GM21360 (cell line): ENCODE data around the gene NAGLU.
"Not testable (repeated sequence)": the region's sequence is repeated elsewhere in the genome, so short reads cannot be mapped to it uniquely, and the experiment has no call there.

Experiments
- ATAC-seq: cut with Tn5 transposase; IDR thresholded peaks from one replicate; pipeline ENCODE4 v1.9.1; 2021; ENCODE audit warnings: mild to moderate bottlenecking, moderate library complexity; ENCODE audit not compliant: unreplicated experiment

NAGLU gene

DNA sequence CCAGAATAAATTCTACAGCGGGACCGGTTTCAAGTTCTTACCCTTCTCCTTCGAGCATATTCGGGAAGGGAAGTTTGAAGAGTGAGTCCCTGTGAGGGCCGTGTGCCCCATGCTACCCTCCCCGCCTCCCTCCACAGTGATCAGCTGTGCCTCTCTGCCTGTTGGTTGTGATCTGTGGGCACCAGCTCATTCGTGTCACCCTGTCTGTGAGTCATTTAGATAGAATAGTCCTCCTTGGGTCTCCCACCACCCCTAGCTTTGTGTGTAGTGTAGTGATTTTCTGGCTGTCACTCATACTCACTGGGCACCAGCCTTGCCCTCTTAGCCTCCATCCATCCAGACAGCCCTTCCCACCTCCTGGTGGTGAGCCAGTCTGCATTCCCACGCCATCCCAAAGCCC lies 15.0 kb upstream of the NAGLU start:
- ATAC-seq: no peak

DNA sequence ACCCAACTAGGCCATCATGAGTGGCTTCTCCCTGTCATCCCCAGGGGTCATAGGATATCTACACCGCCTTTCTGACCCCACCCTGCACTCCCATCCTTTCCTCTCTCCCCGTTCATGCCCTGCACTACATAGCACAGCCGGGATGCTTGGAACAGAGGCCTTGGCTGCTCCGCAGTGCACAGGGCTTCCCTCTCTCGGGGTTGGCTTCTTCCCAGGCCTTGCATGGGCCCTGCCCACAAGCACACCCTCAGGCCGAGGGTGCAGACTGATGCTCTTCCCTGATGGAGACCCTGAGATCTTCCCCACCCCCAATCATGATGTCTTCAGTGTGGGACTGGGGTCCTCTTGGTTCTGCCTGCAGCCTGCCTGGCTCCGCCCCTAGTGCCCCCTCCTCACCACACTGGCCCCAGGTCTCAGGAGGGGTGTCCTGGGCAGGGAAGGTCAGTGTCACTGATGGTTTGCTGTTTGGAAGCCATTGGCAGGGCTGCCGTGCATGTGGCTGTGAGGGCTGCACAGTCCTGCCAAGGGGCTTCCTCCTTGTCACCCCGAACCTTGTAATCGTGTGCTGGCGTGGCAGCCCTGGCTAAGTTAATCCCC lies 14.3 kb upstream of the NAGLU start:
- ATAC-seq: no peak

DNA sequence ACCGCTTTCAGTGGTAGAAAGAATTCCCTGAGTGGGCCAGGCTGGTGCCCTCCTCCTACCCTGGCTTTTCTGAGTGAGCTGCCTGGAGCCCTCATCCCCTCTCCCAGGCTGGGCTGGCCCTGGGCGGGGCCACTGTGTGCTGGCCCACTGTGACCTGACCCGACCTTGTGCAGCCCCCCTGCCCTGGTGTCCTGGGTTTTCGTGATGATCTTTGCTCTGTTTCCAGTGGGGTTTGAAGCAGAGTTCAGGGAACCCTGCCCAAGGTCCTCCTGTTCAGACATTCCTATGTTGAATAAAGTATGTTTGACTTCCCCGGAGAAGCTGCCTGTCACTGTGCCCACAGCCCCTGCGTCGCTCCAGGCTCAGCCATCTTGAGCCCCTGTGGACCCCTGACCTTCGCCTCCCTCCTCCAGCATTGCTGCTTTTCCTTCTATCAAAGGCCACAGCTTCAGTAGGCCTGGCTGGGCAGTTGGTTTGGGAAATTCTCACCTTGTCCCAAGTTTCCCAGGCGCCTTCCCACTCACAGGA lies 13.7 kb upstream of the NAGLU start:
- no peak for ATAC-seq

DNA sequence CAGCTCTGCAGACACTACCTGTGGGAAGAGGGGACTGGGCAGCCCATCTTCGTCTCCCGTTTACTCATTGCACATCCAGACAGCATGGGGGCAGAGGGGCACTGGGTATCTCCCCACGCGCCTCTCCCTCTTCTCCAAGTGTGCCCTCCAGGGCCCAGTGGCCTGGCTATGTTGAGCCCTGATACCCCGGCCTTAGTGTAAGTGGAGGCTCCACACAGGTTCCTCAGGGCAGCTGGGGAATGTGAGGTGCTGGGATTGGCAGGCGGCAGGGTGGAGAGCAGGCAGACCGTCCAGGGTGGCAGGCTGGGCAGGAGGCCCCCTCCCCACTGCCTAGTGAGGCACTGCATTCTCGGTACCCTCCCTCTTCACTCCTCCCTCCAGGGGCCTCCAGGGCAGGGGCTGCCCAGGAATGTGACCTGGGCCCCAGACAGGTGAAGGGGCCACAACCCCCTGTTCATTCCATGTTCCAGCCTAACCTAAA lies 13.2 kb upstream of the NAGLU start:
- no peak for ATAC-seq

DNA sequence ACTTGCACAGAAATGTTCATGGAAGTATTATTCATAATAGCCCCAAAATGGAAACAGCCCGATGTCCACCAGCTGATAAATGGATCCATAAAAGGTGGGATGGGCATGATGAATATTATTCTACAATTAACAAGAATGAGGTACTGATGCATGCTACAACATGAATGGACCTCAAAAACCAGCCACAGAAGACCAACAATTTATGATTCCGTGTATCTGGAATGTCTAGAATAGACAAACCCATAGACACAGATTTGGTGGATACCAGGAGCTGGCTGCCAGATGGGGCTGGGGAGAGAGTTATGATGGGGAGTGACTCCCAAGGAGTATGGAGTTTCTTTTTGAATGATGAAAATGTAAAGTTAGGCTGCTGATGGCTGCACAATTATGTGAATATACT lies 10.8 kb upstream of the NAGLU start:
- no peak for ATAC-seq

DNA sequence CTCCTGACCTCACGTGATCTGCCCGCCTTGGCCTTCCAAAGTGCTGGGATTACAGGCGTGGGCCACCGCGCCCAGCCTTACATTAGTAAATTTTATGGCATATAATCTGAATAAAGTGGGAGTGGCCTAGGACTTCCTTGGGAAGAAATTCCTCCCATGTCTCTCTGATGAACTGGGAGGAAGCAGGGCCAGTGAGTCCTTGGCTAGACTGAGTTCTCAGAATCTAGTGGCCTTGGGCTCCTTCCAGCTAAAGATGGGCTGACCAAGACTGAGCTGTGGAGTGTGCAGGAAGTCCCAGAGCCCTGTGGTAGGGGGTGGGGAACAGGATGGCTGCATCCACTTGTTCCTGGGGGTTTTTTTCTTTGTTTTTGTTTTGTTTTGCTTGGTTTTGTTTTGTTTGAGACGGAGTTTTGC lies 10.0 kb upstream of the NAGLU start:
- ATAC-seq: no peak

DNA sequence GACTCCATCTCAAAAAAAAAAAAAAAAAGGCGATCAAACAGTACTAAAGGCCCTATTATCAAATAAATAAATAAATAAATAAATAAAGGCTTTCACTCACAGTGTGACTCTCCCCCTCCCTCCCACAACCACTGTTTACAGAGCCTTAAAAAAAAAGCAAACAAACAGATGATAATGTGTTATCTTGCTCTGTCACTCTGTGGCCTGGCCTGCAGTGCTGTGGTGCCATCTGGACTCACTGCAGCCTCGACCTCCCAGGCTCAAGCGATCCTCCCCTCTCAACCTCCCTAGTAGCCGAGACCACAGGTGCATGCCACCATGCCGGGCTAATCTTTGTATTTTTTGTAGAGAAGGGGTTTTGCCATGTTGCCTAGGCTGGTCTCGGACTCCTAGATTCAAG lies 8.1 kb upstream of the NAGLU start:
- ATAC-seq: no peak

DNA sequence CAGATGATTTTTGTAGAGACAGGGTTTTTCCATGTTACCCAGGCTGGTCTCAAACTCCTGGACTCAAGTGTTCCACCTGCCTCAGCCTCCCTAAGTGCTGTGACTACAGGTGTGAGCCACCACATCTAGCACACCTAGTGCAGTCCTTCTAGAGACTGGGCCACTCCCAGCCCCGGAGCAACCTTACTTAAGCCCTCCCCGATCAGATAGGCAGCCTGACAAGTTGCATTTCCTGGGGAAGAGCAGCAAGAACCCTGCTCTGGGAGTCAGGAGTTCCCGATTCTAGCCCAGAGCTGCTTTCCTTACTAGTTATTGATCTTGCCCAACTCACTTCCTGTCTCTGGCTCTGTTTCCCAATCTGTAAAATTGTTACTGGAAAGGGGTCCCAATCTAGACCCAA lies 7.0 kb upstream of the NAGLU start:
- ATAC-seq: no peak

DNA sequence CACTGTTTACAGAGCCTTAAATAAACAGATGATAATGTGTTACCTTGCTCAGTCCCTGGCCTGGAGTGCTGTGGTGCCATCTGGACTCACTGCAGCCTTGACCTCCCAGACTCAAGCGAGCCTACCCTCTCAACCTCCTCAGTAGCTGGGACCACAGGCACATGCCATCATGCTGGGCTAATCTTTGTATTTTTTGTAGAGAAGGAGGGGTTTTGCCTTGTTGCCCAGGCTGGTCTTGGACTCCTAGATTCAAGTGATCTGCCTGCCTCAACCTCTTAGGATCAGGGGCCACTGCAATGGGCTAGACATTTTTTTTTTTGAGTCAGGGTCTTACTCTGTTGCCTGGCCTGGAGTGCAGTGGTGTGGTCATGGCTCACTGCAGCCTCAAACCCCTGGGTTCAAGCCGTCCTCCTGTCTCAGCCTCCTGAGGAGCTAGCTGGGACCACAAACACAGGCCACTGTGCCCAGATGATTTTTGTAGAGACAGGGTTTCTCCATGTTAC lies 5.0 kb upstream of the NAGLU start:
- ATAC-seq: no peak

DNA sequence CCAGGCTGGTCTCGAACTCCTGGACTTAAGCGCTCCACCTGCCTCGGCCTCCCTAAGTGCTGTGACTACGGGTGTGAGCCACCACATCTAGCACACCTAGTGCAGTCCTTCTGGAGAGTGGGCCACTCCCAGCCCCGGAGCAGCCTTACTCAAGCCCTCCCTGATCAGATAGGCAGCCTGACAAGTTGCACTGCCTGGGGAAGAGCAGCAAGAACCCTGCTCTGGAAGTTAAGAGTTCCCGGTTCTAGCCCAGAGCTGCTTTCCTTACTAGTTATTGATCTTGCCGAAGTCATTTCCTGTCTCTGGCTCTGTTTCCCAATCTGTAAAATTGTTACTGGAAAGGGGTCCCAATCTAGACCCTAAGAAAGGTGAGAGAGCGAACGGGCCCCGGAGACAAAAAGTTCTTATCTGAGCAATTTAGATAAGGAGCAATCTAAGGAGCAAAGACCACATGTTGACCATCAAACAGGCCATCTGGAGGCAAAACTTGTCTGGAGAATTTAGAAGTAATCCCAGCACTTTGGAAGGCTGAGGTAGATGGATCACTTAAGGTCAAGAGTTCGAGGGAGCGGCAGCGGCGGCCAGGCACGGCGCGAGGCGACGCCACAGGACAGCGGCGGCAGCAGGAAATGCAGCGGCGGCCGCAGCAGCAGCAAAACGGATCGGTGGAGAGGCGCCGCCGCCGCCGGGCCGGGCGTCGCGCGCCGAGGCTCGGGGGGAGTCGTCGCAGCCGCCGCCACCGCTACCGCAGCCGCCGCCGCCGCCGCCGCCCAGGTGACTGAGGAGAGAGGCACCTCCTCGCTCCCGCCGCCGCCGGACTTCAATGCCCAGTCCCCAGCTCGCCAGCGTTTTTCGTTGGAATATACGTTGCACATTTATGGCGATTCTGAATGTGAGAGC lies 4.3 kb upstream of the NAGLU start:
- no peak for ATAC-seq

DNA sequence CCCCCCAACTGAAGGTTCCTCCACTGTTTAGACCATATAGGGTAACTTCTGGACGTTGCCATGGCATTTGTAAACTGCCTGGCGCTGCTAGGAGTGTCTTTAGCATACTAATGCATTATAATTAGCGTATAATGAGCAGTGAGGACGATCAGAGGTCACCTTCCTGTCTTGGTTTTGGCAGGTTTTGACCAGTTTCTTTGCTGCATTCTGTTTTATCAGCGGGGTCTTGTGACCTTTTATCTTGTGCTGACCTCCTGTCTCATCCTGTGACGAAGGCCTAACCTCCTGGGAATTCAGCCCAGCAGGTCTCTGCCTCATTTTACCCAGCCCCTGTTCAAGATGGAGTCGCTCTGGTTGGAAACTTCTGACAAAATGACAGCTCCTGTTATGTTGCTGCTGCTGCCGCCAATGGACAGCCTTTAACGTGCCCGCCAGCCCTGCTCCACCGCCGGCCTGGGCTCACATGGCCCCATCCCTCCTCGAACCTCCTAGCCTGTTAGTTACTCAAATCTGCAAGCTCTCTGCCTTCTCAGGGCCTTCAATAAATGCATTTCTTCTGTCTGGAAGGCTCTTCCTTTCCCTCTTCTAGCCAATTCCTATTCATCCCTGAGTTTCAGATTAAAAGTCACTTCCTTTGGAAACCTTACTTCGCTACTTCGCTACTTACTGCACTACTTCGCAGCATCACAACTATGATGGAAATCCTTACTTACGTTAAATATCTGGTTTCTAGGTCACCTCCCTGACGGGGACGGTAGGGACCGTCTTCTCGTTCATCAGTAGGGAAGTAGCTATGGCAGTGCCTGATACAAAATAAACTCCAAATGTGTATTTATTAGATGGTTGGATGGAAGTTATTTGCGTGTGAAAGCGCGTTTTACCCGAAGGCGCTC lies 640 bp upstream of the NAGLU start:
- ATAC-seq: no peak

DNA sequence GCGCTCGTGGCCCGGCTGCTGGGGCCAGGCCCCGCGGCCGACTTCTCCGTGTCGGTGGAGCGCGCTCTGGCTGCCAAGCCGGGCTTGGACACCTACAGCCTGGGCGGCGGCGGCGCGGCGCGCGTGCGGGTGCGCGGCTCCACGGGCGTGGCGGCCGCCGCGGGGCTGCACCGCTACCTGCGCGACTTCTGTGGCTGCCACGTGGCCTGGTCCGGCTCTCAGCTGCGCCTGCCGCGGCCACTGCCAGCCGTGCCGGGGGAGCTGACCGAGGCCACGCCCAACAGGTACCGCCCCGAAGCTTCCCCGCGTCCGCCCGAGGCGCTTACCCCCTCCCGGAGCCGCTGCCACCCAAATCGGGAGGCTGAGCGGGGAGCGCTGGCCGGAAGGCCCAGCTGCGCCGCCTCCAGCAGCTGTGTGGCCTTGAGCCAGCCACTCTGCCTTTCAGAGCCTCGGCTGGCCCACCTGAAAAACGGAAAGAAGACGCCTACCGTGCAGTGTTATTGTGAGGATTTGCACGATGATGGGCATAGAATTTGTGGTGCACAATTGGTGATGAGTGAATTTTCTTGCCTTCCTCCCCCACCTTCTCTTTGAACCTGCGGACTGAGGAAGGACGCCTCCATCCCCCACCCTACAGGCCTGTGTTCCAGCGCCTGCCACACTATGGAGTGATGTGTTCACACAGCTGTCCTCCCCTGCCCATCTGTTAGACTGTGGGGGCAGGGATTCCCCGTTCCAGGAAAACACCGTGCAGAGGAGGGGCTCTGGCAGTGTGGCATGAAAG lies 523 bp downstream of the NAGLU start:
- peak; percentile 48 for ATAC-seq

DNA sequence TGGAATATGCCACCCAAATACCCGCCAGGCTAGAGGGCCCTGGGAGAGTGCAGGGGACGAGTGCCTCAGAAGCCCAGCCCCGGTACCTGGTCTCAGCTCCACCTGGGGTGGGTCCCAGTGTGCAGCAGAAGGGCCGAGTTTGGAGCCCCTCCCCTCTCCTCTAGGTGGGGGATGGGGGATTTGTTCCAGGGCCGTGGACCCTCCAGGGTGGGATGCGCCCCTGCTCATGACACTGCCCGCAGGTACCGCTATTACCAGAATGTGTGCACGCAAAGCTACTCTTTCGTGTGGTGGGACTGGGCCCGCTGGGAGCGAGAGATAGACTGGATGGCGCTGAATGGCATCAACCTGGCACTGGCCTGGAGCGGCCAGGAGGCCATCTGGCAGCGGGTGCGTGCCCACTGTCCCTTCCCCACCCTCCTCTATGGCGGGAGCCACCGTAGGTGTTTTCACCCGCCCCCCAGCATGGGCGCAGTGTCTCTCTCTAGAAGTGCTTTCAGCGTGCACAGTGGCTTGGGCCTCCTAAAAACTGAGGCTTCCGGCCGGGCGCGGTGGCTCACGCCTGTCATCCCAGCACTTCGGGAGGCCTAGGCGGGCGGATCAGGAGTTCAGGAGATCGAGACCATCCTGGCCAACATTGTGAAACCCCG lies 1.2 kb downstream of the NAGLU start:
- no peak for ATAC-seq

DNA sequence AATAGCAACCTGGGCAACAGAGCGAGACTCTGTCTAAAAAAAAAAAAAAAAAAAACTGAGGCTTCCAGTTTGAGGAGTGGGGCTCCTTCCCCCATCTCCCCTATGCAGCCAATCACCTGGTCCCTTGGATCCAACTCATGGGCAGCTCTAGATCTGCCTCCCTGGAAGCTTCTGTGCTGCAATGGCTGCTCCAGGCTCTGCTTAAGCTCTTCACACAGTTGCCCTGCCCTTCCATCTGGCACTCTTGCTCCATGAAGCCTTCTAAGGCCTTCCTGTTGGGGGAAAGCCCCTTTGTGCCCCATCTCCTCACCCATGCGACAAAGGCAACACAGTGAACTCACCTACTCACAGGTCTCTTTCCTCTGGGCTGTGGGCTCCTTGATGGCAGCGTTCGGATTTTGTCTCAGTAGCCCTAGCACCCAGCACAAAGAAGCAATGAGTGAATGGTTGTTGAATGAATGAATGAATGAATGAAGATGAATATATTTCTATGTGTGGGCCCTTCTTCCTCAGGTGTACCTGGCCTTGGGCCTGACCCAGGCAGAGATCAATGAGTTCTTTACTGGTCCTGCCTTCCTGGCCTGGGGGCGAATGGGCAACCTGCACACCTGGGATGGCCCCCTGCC lies 1.9 kb downstream of the NAGLU start:
- ATAC-seq: no peak

DNA sequence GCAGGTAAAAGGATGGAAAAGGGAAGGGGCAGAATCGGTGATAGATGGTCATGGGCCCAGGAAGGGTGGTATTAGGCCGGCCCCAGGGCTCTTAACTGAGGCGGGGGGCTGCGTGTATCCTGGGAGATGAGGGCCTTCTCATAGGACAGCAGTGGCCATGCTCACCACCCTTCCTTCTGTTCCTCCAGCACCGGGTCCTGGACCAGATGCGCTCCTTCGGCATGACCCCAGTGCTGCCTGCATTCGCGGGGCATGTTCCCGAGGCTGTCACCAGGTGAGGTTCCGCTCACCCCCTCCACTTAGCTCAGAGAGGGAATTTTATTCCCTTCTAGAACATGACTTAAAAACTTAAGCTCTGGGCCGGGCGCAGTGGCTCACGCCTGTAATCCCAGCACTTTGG lies 2.4 kb downstream of the NAGLU start:
- ATAC-seq: no peak

DNA sequence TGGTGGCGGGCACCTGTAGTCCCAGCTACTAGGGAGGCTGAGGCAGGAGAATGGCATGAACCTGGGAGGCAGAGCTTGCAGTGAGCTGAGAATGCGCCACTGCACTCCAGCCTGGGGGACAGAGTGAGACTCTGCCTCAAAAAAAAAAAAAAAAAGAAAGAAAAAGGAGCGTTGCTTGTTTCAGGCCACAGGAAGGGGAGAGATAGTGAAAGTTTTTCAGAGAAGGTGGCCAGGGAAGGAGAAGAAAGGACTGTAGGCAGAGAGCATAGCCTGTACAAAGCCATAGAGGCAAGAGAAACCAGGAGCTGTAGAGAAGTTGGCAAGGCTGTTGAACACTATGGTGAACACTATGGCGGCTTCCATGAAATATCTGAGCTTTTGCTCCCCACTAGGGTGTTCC lies 4.5 kb downstream of the NAGLU start:
- not testable (repeated sequence) for ATAC-seq

DNA sequence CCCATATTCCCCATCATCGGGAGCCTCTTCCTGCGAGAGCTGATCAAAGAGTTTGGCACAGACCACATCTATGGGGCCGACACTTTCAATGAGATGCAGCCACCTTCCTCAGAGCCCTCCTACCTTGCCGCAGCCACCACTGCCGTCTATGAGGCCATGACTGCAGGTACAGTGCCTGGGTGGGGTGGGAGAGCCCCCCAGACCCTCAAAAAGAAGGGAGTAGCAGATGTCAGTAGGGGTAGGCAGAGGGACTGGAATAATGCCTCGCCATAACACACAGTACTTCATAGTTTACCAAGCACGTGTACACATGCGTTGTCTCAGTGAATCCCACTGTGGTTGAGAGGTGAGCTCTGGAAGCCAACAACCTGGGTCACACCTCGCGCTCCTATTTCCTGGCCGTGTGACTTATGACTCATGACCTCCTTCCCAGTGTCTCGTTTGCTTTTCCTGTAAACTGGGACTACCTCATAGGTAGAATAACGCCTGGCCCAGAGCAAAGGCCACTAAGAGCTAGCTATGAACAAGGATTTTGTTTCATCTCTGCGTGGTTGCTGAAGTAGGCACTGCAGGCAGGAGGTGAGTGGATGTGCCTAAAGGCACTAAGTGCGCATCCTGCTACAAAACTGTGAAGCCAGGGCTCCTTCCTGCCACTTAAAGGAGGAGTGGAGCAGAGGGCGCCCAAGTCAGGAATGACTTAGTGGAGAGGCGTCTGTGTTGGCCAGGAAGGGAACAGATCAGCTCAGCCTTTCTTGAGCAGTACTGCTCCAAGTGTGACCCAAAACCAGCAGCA lies 5.2 kb downstream of the NAGLU start:
- no peak for ATAC-seq
